Stimulated activated memory B cell treated with anti-CD40 and anti-IgM and Interleukin-4, amounts not matched to agents 10 μg/mL and 1 μg/mL and 100 μg/mL, for 72 hours (primary cell): ENCODE results near the gene CBX8.

Source experiments
- ATAC-seq: fragments of 150-1000 bp; cut with Tn5 transposase; 2 replicates; pipeline ENCODE4 v1.10.0; 2021
- H3K27ac Mint-ChIP-seq: one replicate; pipeline ENCODE4 v1.8.0; 2022; ENCODE audit warnings: mild to moderate bottlenecking, mixed read lengths
- H3K27me3 Mint-ChIP-seq: one replicate; pipeline ENCODE4 v1.8.0; 2022; ENCODE audit warnings: mixed read lengths
- H3K36me3 Mint-ChIP-seq: one replicate; pipeline ENCODE4 v1.8.0; 2022; ENCODE audit warnings: mixed read lengths
- H3K4me1 Mint-ChIP-seq: one replicate; pipeline ENCODE4 v1.8.0; 2022; ENCODE audit warnings: mixed read lengths
- H3K4me3 Mint-ChIP-seq: one replicate; pipeline ENCODE4 v1.8.0; 2022; ENCODE audit warnings: mild to moderate bottlenecking, moderate library complexity, mixed read lengths
- H3K9me3 Mint-ChIP-seq: one replicate; pipeline ENCODE4 v1.8.0; 2022; ENCODE audit warnings: mixed read lengths

Gene CBX8

GRCh38 chr17:79829457-79829856, 32.6 kb upstream of the CBX8 start:
- no peaks in the 10 kb centered on the region for H3K9me3 Mint-ChIP-seq
- peaks cover 11% of the 10 kb centered on the region for H3K36me3 Mint-ChIP-seq
- no peak overlapping the region for H3K27ac Mint-ChIP-seq
- H3K4me1 Mint-ChIP-seq = peaks cover 26% of the 10 kb centered on the region
- no peak overlapping the region for H3K4me3 Mint-ChIP-seq
- peaks cover 20% of the 10 kb centered on the region for H3K27me3 Mint-ChIP-seq
- no peak for ATAC-seq

GRCh38 chr17:79829004-79829403, 32.1 kb upstream of the CBX8 start:
- H3K9me3 Mint-ChIP-seq = no peaks in the 10 kb centered on the region
- ATAC-seq = no peak
- peaks cover 24% of the 10 kb centered on the region for H3K4me1 Mint-ChIP-seq
- peaks cover 9% of the 10 kb centered on the region for H3K36me3 Mint-ChIP-seq
- H3K27me3 Mint-ChIP-seq = peaks cover 24% of the 10 kb centered on the region
- H3K4me3 Mint-ChIP-seq = no peak overlapping the region
- H3K27ac Mint-ChIP-seq = no peak overlapping the region

- H3K27ac Mint-ChIP-seq = no peak overlapping the region
- H3K36me3 Mint-ChIP-seq = no peaks in the 10 kb centered on the region
- no peak for ATAC-seq
- H3K4me3 Mint-ChIP-seq = no peak overlapping the region
- no peaks in the 10 kb centered on the region for H3K9me3 Mint-ChIP-seq
- peaks cover 17% of the 10 kb centered on the region for H3K4me1 Mint-ChIP-seq
- H3K27me3 Mint-ChIP-seq = peaks cover 37% of the 10 kb centered on the region
These were observed 30.1 kb upstream of the CBX8 start for GRCh38 chr17:79826841-79827578.

GRCh38 chr17:79826204-79826680, 29.4 kb upstream of the CBX8 start:
- H3K27ac Mint-ChIP-seq = no peak overlapping the region
- H3K36me3 Mint-ChIP-seq = no peaks in the 10 kb centered on the region
- H3K27me3 Mint-ChIP-seq = peaks cover 43% of the 10 kb centered on the region
- H3K4me1 Mint-ChIP-seq = peaks cover 17% of the 10 kb centered on the region
- H3K9me3 Mint-ChIP-seq = no peaks in the 10 kb centered on the region
- no peak for ATAC-seq
- no peak overlapping the region for H3K4me3 Mint-ChIP-seq

- Mint-ChIP-seq H3K27me3 (peaks cover 50% of the 10 kb centered on the region), H3K27ac (no peak overlapping the region), H3K4me1 (peaks cover 12% of the 10 kb centered on the region), H3K9me3 (no peaks in the 10 kb centered on the region), H3K4me3 (no peak overlapping the region), H3K36me3 (no peaks in the 10 kb centered on the region)
- no peak for ATAC-seq
These were observed 28.7 kb upstream of the CBX8 start for GRCh38 chr17:79825580-79825921.

GRCh38 chr17:79824893-79825579, 28.2 kb upstream of the CBX8 start:
- Mint-ChIP-seq H3K27me3 (peaks cover 55% of the 10 kb centered on the region), H3K9me3 (no peaks in the 10 kb centered on the region), H3K27ac (no peak overlapping the region), H3K4me1 (peaks cover 11% of the 10 kb centered on the region), H3K4me3 (no peak overlapping the region), H3K36me3 (no peaks in the 10 kb centered on the region)
- no peak for ATAC-seq

GRCh38 chr17:79824234-79824633, 27.4 kb upstream of the CBX8 start:
- Mint-ChIP-seq H3K27ac (no peak overlapping the region), H3K4me1 (peaks cover 11% of the 10 kb centered on the region)

GRCh38 chr17:79822583-79823124, 25.8 kb upstream of the CBX8 start:
- Mint-ChIP-seq H3K27ac (no peak overlapping the region), H3K4me3 (no peak overlapping the region), H3K36me3 (no peaks in the 10 kb centered on the region), H3K9me3 (no peaks in the 10 kb centered on the region), H3K4me1 (peaks cover 11% of the 10 kb centered on the region), H3K27me3 (peaks cover 73% of the 10 kb centered on the region)
- no peak for ATAC-seq

More at GRCh38 chr17:79824234-79824633, 27.4 kb upstream of the CBX8 start:
- H3K9me3 Mint-ChIP-seq = no peaks in the 10 kb centered on the region
- H3K4me3 Mint-ChIP-seq = no peak overlapping the region
- H3K36me3 Mint-ChIP-seq = no peaks in the 10 kb centered on the region
- peaks cover 63% of the 10 kb centered on the region for H3K27me3 Mint-ChIP-seq
- ATAC-seq = no peak

- H3K9me3 Mint-ChIP-seq = no peaks in the 10 kb centered on the region
- H3K4me3 Mint-ChIP-seq = no peak overlapping the region
- no peaks in the 10 kb centered on the region for H3K36me3 Mint-ChIP-seq
- ATAC-seq = no peak
- no peak overlapping the region for H3K27ac Mint-ChIP-seq
- peaks cover 81% of the 10 kb centered on the region for H3K27me3 Mint-ChIP-seq
- peaks cover 8% of the 10 kb centered on the region for H3K4me1 Mint-ChIP-seq
These were observed 24.6 kb upstream of the CBX8 start for GRCh38 chr17:79821331-79822095.

GRCh38 chr17:79820959-79821330, 24.1 kb upstream of the CBX8 start:
- H3K9me3 Mint-ChIP-seq = no peaks in the 10 kb centered on the region
- no peaks in the 10 kb centered on the region for H3K36me3 Mint-ChIP-seq
- ATAC-seq = no peak
- H3K27me3 Mint-ChIP-seq = peaks cover 81% of the 10 kb centered on the region
- no peak overlapping the region for H3K27ac Mint-ChIP-seq
- peaks cover 3% of the 10 kb centered on the region for H3K4me1 Mint-ChIP-seq
- H3K4me3 Mint-ChIP-seq = no peak overlapping the region

- ATAC-seq = no peak
- Mint-ChIP-seq H3K27ac (no peak overlapping the region), H3K9me3 (no peaks in the 10 kb centered on the region), H3K4me3 (no peak overlapping the region), H3K4me1 (peaks cover under 1% of the 10 kb centered on the region), H3K27me3 (peaks cover 77% of the 10 kb centered on the region), H3K36me3 (no peaks in the 10 kb centered on the region)
These were observed 22.8 kb upstream of the CBX8 start for GRCh38 chr17:79819534-79820276.

- no peak for ATAC-seq
- Mint-ChIP-seq H3K36me3 (no peaks in the 10 kb centered on the region), H3K27ac (no peak overlapping the region), H3K9me3 (no peaks in the 10 kb centered on the region), H3K4me3 (no peak overlapping the region), H3K27me3 (peaks cover 77% of the 10 kb centered on the region), H3K4me1 (peaks cover 7% of the 10 kb centered on the region)
These were observed 22.2 kb upstream of the CBX8 start for GRCh38 chr17:79819085-79819484.

GRCh38 chr17:79818026-79818758, 21.3 kb upstream of the CBX8 start:
- no peaks in the 10 kb centered on the region for H3K36me3 Mint-ChIP-seq
- no peaks in the 10 kb centered on the region for H3K9me3 Mint-ChIP-seq
- ATAC-seq = no peak
- H3K27ac Mint-ChIP-seq = no peak overlapping the region
- H3K4me3 Mint-ChIP-seq = no peak overlapping the region
- H3K4me1 Mint-ChIP-seq = peaks cover 8% of the 10 kb centered on the region
- H3K27me3 Mint-ChIP-seq = peaks cover 72% of the 10 kb centered on the region

GRCh38 chr17:79815836-79816461, 19.1 kb upstream of the CBX8 start:
- Mint-ChIP-seq H3K36me3 (no peaks in the 10 kb centered on the region), H3K4me3 (no peak overlapping the region), H3K27ac (no peak overlapping the region), H3K9me3 (no peaks in the 10 kb centered on the region), H3K4me1 (peaks cover 17% of the 10 kb centered on the region), H3K27me3 (peaks cover 74% of the 10 kb centered on the region)
- ATAC-seq = no peak
